ENCODE data around the gene KLHL33. TPM values are rescaled to one million over a fixed set of nuclear protein-coding genes. Genes with fewer than 3 reads are reported as not detected.

The KLHL33 gene, protein sequence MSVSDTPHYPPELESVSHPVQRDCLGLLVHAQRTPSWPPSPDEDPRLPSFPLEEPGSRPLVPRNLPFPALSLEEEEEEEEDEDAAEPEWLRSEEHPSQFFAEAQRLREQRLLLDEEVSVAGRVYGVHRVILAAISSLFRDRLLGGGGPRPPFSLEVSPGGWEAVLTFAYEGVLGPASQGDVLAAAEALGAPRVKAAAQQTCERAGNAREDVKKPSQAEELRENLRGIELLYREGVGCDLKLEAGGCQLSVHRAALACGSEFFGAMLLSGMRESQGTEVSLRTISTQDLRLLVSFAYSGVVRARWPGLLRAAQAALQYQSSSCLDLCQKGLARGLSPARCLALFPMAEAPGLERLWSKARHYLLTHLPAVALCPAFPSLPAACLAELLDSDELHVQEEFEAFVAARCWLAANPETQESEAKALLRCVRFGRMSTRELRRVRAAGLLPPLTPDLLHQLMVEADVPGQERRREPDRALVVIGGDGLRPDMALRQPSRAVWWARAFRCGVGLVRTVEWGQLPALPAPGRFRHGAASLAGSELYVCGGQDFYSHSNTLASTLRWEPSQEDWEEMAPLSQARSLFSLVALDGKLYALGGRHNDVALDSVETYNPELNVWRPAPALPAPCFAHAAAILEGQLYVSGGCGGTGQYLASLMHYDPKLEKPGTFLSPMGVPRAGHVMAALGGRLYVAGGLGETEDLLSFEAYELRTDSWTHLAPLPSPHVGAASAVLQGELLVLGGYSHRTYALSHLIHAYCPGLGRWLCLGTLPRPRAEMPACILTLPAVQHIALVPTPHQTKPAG
- 0.31 TPM in 1 of 2 replicates, not detected in the other for total RNA-seq

GRCh38 chr14:20435582-20436362 is at the start of gene KLHL33:
Gene KLHL33 (minus strand): TSS chr14:20436166. CDS start chr14:20435811, 355 bp downstream.

DNA sequence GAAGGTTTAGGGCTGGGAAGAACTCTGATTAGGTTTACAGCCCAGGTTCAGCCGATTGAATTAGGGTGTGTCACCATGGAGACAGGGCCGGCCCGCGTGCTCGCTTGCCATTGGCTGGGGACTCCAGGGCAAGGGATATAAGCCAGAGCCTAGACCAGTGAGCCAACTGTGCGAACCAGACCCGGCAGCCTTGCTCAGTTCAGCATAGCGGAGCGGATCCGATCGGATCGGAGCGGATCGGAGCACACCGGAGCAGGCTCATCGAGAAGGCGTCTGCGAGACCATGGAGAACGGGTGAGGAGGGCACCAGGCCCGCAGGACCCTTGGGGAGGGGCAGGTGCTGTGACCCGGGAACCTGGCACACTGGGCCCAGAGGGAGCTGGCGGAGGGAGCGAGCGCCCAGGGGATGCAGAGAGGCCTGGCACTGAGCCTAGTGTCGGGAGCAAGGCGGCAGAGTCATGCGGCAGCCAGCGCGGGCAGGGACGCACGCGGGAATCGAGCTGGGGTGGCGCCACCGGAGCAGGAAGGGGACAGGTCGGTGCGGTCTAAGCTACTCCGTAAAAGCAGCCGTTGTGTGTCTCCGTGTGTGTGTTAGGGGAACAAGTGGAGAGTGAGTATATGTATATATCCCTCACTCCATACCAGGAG is 33.4 kb upstream of the KLHL33 start, which contains the start of gene PNP:
PNP (plus strand) TSS at position 165 of the 648 bp plus-strand sequence; CDS start at position 284, 119 bp downstream.

DNA sequence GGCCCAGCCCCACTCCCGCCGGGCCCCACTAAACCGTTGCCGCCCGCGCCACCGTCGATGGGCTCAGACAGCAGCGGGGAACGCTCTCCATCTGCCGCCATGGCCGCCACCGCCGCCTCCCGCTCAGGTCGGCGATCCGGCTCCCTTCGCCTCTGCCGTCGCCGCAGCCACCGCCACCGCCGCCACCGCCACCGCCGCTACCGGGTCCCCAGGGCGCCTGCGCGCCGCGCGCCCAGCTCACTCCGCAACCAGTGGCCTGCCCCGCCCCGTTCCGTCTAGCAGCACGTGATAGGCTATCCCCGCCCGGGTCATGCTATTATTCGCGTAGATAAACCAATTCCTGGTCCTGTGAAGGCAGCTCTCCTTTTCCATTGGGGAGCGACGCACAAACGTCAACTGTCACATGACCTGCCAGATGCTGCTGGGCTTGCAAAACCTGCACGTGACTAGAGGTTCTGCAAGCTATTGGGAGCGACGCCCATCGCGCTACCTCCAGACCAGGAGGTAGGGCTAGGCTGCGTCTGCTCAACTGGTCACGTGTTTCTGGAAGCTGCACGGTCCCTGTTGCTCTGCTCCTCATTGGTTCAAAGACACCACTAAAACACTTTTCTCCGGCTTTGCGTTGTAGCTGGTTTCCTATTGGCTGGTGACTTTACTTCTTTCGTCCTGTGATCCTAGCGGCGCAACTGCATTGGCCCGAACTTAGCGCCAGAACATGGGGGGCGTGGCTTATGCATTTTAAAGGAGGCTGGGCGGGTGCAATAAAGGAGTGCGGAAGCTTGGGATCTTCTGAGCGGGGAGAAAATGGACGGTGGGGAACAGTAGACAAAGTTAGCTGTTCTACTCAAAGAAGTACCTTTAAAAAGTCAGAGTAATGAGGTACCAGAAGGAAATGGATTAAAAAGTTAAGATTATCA is 25.5 kb upstream of the KLHL33 start, which contains the start of gene PIP4P1:
PIP4P1 (minus strand) TSS at position 210 of the 917 bp plus-strand sequence; CDS start at position 101, 109 bp downstream.

GRCh38 chr14:20454516-20455354 is 18.8 kb upstream of the KLHL33 start, which contains the start of the genes APEX1 and OSGEP:
Gene APEX1 (plus strand): TSS chr14:20455226. CDS start chr14:20455646, 420 bp downstream.
Gene OSGEP (minus strand): TSS chr14:20454812. CDS start chr14:20454683, 129 bp downstream.

DNA sequence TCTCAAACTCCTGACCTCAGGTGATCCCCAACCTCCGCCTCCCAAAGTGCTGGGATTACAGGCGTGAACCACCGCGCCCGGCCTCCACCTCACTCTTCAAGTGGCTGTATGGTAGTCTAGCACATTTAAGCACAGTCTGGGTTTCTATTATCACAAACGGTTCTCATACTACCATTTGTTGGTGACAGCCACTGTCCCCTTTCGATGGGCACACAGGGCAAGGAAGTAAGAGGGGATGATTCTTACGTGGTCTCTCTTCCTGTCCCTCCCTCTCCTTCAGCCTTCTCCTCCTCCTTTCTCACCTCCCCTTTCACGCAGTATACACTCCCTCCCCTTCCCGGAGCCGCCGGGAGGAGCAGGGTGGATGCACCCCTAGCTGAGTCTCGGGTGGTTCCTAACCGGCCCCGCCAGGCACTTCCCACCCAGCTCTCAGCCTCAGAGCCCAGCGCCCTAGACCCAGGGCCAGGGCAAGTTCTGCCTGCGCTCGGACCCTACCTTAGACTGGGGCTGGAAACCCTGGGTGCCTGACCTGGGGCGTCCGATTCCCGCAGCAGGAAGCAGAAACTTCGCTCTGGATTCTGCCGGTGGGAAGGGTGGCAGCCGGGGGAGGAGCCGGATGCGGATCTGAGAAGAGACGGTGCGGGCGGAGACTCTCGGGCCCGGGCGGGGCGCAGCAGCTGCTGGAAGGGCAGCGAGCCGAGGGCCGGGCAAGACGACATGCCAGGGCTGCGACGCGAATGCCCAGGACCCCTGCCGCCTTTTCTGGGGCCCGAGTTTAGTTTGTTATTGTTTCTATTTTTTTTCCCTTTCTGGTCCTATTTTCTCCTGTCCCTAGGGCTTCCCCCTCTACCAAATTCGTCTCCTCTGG is 22.9 kb downstream of the KLHL33 start, which contains the start of gene TEP1:
TEP1 (minus strand) TSS at position 626 of the 868 bp plus-strand sequence. CDS start 5,062 bp downstream, outside the sequence.

Other genes with a start within 250 kb of the KLHL33 start
- gene OR11G2, start 245.3 kb downstream of the KLHL33 start, total RNA-seq, result not detected in 2 replicates
- not detected in 2 replicates for gene OR11H6, start 212.5 kb downstream of the KLHL33 start, total RNA-seq
- gene OR11H7, start 207.2 kb downstream of the KLHL33 start, total RNA-seq, result not detected in 2 replicates
- gene OR11H4, start 196.9 kb downstream of the KLHL33 start, total RNA-seq, result not detected in 2 replicates
- 5.4 and 9.6 TPM in 2 replicates for gene TTC5, start 130.2 kb downstream of the KLHL33 start, total RNA-seq
- gene CCNB1IP1, start 102.9 kb downstream of the KLHL33 start, total RNA-seq, result 28.0 and 42.1 TPM in 2 replicates
- gene PARP2, start 92.5 kb downstream of the KLHL33 start, total RNA-seq, result 6.4 and 11.6 TPM in 2 replicates
- 13.4 and 17.6 TPM in 2 replicates for gene TEP1, start 22.7 kb downstream of the KLHL33 start, total RNA-seq
- 27.0 and 34.1 TPM in 2 replicates for gene OSGEP, start 18.6 kb upstream of the KLHL33 start, total RNA-seq
- 156 and 173 TPM in 2 replicates for gene APEX1, start 19.1 kb upstream of the KLHL33 start, total RNA-seq
- 14.6 and 17.6 TPM in 2 replicates for gene PIP4P1, start 25.3 kb upstream of the KLHL33 start, total RNA-seq
- 17.1 and 21.0 TPM in 2 replicates for gene PNP, start 33.2 kb upstream of the KLHL33 start, total RNA-seq
- not detected in 2 replicates for gene RNASE10, start 69.4 kb upstream of the KLHL33 start, total RNA-seq
- gene RNASE9, start 124.9 kb upstream of the KLHL33 start, total RNA-seq, result not detected in 2 replicates
- gene RNASE11, start 151.8 kb upstream of the KLHL33 start, total RNA-seq, result not detected in 2 replicates
- not detected in 2 replicates for gene RNASE12, start 155.2 kb upstream of the KLHL33 start, total RNA-seq
- not detected in 2 replicates for gene OR6S1, start 205.5 kb upstream of the KLHL33 start, total RNA-seq
- 100.0 and 133 TPM in 2 replicates for gene RNASE4, start 248.4 kb upstream of the KLHL33 start, total RNA-seq

All from cardiac ventricle fibroblast (primary cell).